Left renal pelvis (tissue), 4 donors: Measurements from ENCODE around the gene RAB3GAP1. TPM values are rescaled to one million over a fixed set of nuclear protein-coding genes. Genes with fewer than 3 reads are reported as not detected.
"Not testable (repeated sequence)": the region's sequence is repeated elsewhere in the genome, so short reads cannot be mapped to it uniquely, and the experiment has no call there.

Source experiments
- DNase-seq, 4 donors: peaks; one replicate each; pipeline ENCODE4 v3.0.0-alpha.2; 2013; ENCODE audit warnings: low read depth in 4 of 4, low spot score in 3 of 4
- polyA plus RNA-seq, 4 donors: library from polyadenylated mRNA; unstranded; fragments of 120-200 nt; gene quantifications; one replicate each; pipeline ENCODE4 v1.2.1, GENCODE V29; 2013; ENCODE audit not compliant: insufficient read length in 4 of 4

Gene RAB3GAP1
- 10 to 100 TPM; 50.6 to 58.2 (median 54.1) TPM for polyA plus RNA-seq

GRCh38 chr2:135052042-135052876 is at the start of gene RAB3GAP1:
Gene RAB3GAP1 (plus strand): TSS chr2:135052292. CDS start chr2:135052308, 16 bp downstream.
- peak; percentile 56 to 66 (median 64) for DNase-seq

- no peak for DNase-seq
These were observed 49.3 kb upstream of the RAB3GAP1 start for GRCh38 chr2:135002836-135003235.

GRCh38 chr2:135004005-135004746 is 47.9 kb upstream of the RAB3GAP1 start:
- peak in 3 of 4 donors; percentile 29 to 36 (median 29) for DNase-seq

- no peak for DNase-seq
These were observed 46.3 kb upstream of the RAB3GAP1 start for GRCh38 chr2:135005753-135006152.

- no peak for DNase-seq
These were observed 42.8 kb upstream of the RAB3GAP1 start for GRCh38 chr2:135009339-135009738.

GRCh38 chr2:135010200-135010942 is 41.7 kb upstream of the RAB3GAP1 start:
- DNase-seq = no peak

- no peak for DNase-seq
These were observed 40.5 kb upstream of the RAB3GAP1 start for GRCh38 chr2:135011633-135012032.

GRCh38 chr2:135021618-135022017 is 30.5 kb upstream of the RAB3GAP1 start:
- no peak for DNase-seq

GRCh38 chr2:135022952-135023880 is 28.9 kb upstream of the RAB3GAP1 start:
- no peak for DNase-seq

GRCh38 chr2:135023886-135024485 is 28.1 kb upstream of the RAB3GAP1 start:
- no peak for DNase-seq

GRCh38 chr2:135029481-135030134 is 22.5 kb upstream of the RAB3GAP1 start:
- DNase-seq = no peak

GRCh38 chr2:135030826-135031225 is 21.3 kb upstream of the RAB3GAP1 start:
- DNase-seq = peak in 2 of 4 donors; percentile 22 to 39

- DNase-seq = not testable (repeated sequence)
These were observed 18.9 kb upstream of the RAB3GAP1 start for GRCh38 chr2:135033216-135033615.

- no peak for DNase-seq
These were observed 14.3 kb upstream of the RAB3GAP1 start for GRCh38 chr2:135037831-135038230.

- no peak for DNase-seq
These were observed 8.7 kb upstream of the RAB3GAP1 start for GRCh38 chr2:135043345-135043744.

GRCh38 chr2:135047300-135047699 is 4.8 kb upstream of the RAB3GAP1 start, which contains the start of gene MAP3K19:
Gene MAP3K19 (minus strand): TSS chr2:135047447. CDS start chr2:135024647, 22,800 bp downstream.
- DNase-seq = no peak

- DNase-seq = no peak
These were observed 4.0 kb upstream of the RAB3GAP1 start for GRCh38 chr2:135048122-135048521.

GRCh38 chr2:135050132-135050531 is 2.0 kb upstream of the RAB3GAP1 start:
- no peak for DNase-seq

- no peak for DNase-seq
These were observed 1.4 kb upstream of the RAB3GAP1 start for GRCh38 chr2:135050684-135051083.
